Keratinocyte (primary cell): ENCODE results near the gene VPS9D1. TPM values are rescaled to one million over a fixed set of nuclear protein-coding genes. Genes with fewer than 3 reads are reported as not detected.

Source experiments
- DNase-seq: peaks from one replicate; pipeline ENCODE4 v3.0.0-alpha.2; 2011; ENCODE audit warnings: low read depth, missing footprints, low spot score
- FAIRE-seq: peaks from 2 replicates; lab custom pipeline; 2011; peaks lifted over from hg19 to GRCh38; lab: Jason Lieb, UNC
- H2AFZ ChIP-seq: 2 replicates; pipeline ENCODE4 v1.6.0; 2012; ENCODE audit warnings: low read length, control low read depth, inconsistent platforms; ENCODE audit not compliant: control insufficient read depth
- H3K27ac ChIP-seq: 2 replicates; pipeline ENCODE4 v1.5.1; 2011; ENCODE audit warnings: low read length; ENCODE audit not compliant: control insufficient read depth, insufficient read depth
- H3K27me3 ChIP-seq: 3 replicates; pipeline ENCODE4 v1.6.0; 2011; ENCODE audit warnings: low read length; ENCODE audit not compliant: control insufficient read depth, insufficient read depth; ENCODE audit errors: extremely low read depth
- H3K36me3 ChIP-seq, 2 experiments: 2 replicates in 1 of 2; 3 replicates in 1 of 2; pipeline ENCODE4 v1.5.1; 2011; ENCODE audit warnings: low read length in 2 of 2, mild to moderate bottlenecking in 1 of 2; ENCODE audit not compliant: control insufficient read depth in 2 of 2, insufficient read depth in 2 of 2; ENCODE audit errors: extremely low read depth in 1 of 2
- H3K4me1 ChIP-seq: 3 replicates; pipeline ENCODE4 v1.5.1; 2011; ENCODE audit warnings: low read length; ENCODE audit not compliant: control insufficient read depth, insufficient read depth; ENCODE audit errors: extremely low read depth
- H3K4me2 ChIP-seq: 3 replicates; pipeline ENCODE4 v1.6.0; 2011; ENCODE audit warnings: low read depth, low read length; ENCODE audit not compliant: control insufficient read depth, insufficient read depth; ENCODE audit errors: extremely low read depth
- H3K4me3 ChIP-seq, 3 experiments: fragments of 200-600 bp in 1 of 3; sonication (generic) in 1 of 3; 2 replicates in 2 of 3; 3 replicates in 1 of 3; pipeline ENCODE4 v1.5.1; 2011 to 2016; ENCODE audit warnings: low read length in 3 of 3, mild to moderate bottlenecking in 3 of 3, control low read depth in 2 of 3, inconsistent platforms in 1 of 3, low read depth in 1 of 3, mixed read lengths in 1 of 3, mixed run types in 1 of 3, moderate library complexity in 1 of 3; ENCODE audit not compliant: control insufficient read depth in 2 of 3, insufficient read depth in 2 of 3; ENCODE audit errors: extremely low read depth in 1 of 3
- H3K79me2 ChIP-seq: 2 replicates; pipeline ENCODE4 v1.6.0; 2012; ENCODE audit warnings: low read length; ENCODE audit not compliant: control insufficient read depth, insufficient read depth
- H3K9ac ChIP-seq: 3 replicates; pipeline ENCODE4 v1.6.0; 2011; ENCODE audit warnings: low read length; ENCODE audit not compliant: control insufficient read depth, insufficient read depth; ENCODE audit errors: extremely low read depth
- H3K9me1 ChIP-seq: 3 replicates; pipeline ENCODE4 v1.6.0; 2011; ENCODE audit warnings: low read length; ENCODE audit not compliant: control insufficient read depth, insufficient read depth; ENCODE audit errors: extremely low read depth
- H3K9me3 ChIP-seq: 2 replicates; pipeline ENCODE4 v1.5.1; 2012; ENCODE audit warnings: low read depth, low read length; ENCODE audit not compliant: control insufficient read depth
- H4K20me1 ChIP-seq: 3 replicates; pipeline ENCODE4 v1.6.0; 2011; ENCODE audit warnings: low read length; ENCODE audit not compliant: control insufficient read depth, insufficient read depth; ENCODE audit errors: extremely low read depth
- EZH2 ChIP-seq: IDR thresholded peaks from one replicate; pipeline ENCODE4 v1.6.1; 2012; ENCODE audit warnings: inconsistent platforms, mild to moderate bottlenecking, low read length, moderate library complexity
- dilution Hi-C: fragments of 300-500 bp; cut with MboI; formaldehyde crosslinking; loops from one replicate; pipeline ENCODE4 v1.7.0; 2020; ENCODE audit warnings: low sequenced_read_pairs; ENCODE audit not compliant: extremely low pct_ligation_motif_present
- polyA plus RNA-seq, 5 experiments: library from polyadenylated mRNA; depleted of rRNA in 3 of 5; stranded (reverse) in 3 of 5; stranded (forward) in 1 of 5; unstranded in 1 of 5; fragments of >200 nt; gene quantifications; 1 replicate in 1 of 5; 2 replicates in 3 of 5; 3 replicates in 1 of 5; pipeline versions ENCODE4 v1.2.1 to v1.2.3, GENCODE V29; 2011 to 2012; ENCODE audit warnings: missing spikeins in 2 of 5, low read depth in 1 of 5, low replicate concordance in 1 of 5
- TF ChIP-seq, protein P1 (sequence below), 3 experiments: IDR thresholded peaks in 1 of 3; conservative IDR thresholded peaks in 1 of 3; optimal IDR thresholded peaks in 1 of 3; 2 replicates in 2 of 3; 3 replicates in 1 of 3; pipeline versions ENCODE3 to v1.5.1; 2011; ENCODE audit warnings: low read length in 3 of 3, mild to moderate bottlenecking in 3 of 3, moderate library complexity in 2 of 3, control low read depth in 1 of 3, inconsistent platforms in 1 of 3; ENCODE audit not compliant: insufficient read depth in 2 of 3; ENCODE audit errors: extremely low read depth in 1 of 3

VPS9D1 gene
- polyA plus RNA-seq, 1 donor (not counting 4 experiments of a cell fraction or from before 2014, with no cell fraction given) = 1.6 TPM

GRCh38 chr16:89761304-89761922 is 40.7 kb upstream of the VPS9D1 start:
- no peak overlapping the region for H3K27ac ChIP-seq
- H3K9ac ChIP-seq = no peak overlapping the region
- no peaks in the 10 kb centered on the region for H3K9me1 ChIP-seq
- no peak for DNase-seq
- no peaks in the 10 kb centered on the region for H3K4me1 ChIP-seq
- no peak for FAIRE-seq
- no peaks in the 10 kb centered on the region for H3K9me3 ChIP-seq
- dilution Hi-C loops = no loop called here
- H4K20me1 ChIP-seq = no peaks in the 10 kb centered on the region
- no peak overlapping the region for H3K4me3 ChIP-seq
- H3K36me3 ChIP-seq = peaks cover 4 to 30% of the 10 kb centered on the region in 2 experiments
- H2AFZ ChIP-seq = no peak overlapping the region
- H3K79me2 ChIP-seq = no peaks in the 10 kb centered on the region
- TF ChIP-seq EZH2 = no peak
- TF ChIP-seq, protein P1, sequence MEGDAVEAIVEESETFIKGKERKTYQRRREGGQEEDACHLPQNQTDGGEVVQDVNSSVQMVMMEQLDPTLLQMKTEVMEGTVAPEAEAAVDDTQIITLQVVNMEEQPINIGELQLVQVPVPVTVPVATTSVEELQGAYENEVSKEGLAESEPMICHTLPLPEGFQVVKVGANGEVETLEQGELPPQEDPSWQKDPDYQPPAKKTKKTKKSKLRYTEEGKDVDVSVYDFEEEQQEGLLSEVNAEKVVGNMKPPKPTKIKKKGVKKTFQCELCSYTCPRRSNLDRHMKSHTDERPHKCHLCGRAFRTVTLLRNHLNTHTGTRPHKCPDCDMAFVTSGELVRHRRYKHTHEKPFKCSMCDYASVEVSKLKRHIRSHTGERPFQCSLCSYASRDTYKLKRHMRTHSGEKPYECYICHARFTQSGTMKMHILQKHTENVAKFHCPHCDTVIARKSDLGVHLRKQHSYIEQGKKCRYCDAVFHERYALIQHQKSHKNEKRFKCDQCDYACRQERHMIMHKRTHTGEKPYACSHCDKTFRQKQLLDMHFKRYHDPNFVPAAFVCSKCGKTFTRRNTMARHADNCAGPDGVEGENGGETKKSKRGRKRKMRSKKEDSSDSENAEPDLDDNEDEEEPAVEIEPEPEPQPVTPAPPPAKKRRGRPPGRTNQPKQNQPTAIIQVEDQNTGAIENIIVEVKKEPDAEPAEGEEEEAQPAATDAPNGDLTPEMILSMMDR (optimal IDR thresholded peaks at IDR 0.05 in 1 of 3, IDR thresholded peaks at IDR 0.05 in 1 of 3, conservative IDR thresholded peaks at IDR 0.05 in 1 of 3; ENCODE audit: extremely low read depth in 1 of 3, insufficient read depth in 2 of 3, low read length in 3 of 3) = no peak
- no peak overlapping the region for H3K4me2 ChIP-seq
- H3K27me3 ChIP-seq = no peaks in the 10 kb centered on the region

DNA sequence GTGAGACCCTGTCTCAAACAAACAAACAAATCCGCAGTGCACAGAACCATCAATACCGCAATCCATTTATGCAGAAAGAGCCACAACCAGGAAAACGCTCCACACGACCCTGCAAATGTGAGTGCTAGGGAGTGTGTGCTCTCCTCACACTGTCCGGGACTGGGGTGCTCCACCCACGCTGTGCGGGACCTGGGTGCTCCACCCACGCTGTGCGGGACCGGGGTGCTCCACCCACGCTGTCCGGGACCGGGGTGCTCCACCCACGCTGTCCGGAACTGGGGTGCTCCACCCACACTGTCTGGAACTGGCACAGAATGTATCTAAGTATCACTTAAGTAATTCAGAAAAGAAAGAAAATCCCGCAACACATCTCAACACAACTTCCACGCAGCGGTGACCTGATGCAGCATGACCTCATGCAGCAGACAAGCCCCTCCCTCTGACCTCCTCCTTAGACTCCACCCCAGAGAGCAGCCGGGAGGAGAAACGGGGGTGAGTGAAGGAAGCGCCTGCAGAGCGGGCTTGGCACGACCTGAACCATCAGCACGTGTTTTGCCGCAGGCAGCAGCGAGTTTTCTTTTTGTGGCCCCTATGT is 39.1 kb upstream of the VPS9D1 start:
- FAIRE-seq (no peak), DNase-seq (no peak)
- H3K27me3 ChIP-seq = no peaks in the 10 kb centered on the region
- no peaks in the 10 kb centered on the region for H3K4me1 ChIP-seq
- no peaks in the 10 kb centered on the region for H3K9me3 ChIP-seq
- H3K36me3 ChIP-seq = peaks cover 4 to 25% of the 10 kb centered on the region in 2 experiments
- H3K9ac ChIP-seq = no peak overlapping the region
- H3K9me1 ChIP-seq = no peaks in the 10 kb centered on the region
- H3K4me3 ChIP-seq = no peak overlapping the region
- dilution Hi-C loops = no loop called here
- H3K79me2 ChIP-seq = peaks cover under 1% of the 10 kb centered on the region
- no peak overlapping the region for H3K4me2 ChIP-seq
- H2AFZ ChIP-seq = no peak overlapping the region
- TF ChIP-seq, protein P1 (optimal IDR thresholded peaks at IDR 0.05 in 1 of 3, IDR thresholded peaks at IDR 0.05 in 1 of 3, conservative IDR thresholded peaks at IDR 0.05 in 1 of 3; ENCODE audit: extremely low read depth in 1 of 3, insufficient read depth in 2 of 3, low read length in 3 of 3) = no peak
- TF ChIP-seq EZH2 = no peak
- no peak overlapping the region for H3K27ac ChIP-seq
- H4K20me1 ChIP-seq = no peaks in the 10 kb centered on the region
